WERI-Rb-1 (cell line): ENCODE measurements around the gene CNTRL.
"Not testable (repeated sequence)": the region's sequence is repeated elsewhere in the genome, so short reads cannot be mapped to it uniquely, and the experiment has no call there.

Experiments used
- DNase-seq: peaks from one replicate; pipeline ENCODE4 v3.0.0-alpha.2; 2020
- H3K27ac ChIP-seq: fragments of 250-450 bp; sonication (Bioruptor Pico); 2 replicates; pipeline ENCODE4 v1.5.1; 2020; ENCODE audit warnings: mild to moderate bottlenecking, moderate library complexity
- H3K27me3 ChIP-seq: fragments of 250-450 bp; sonication (Bioruptor Pico); 2 replicates; pipeline ENCODE4 v1.5.1; 2021; ENCODE audit warnings: mild to moderate bottlenecking, low read depth, moderate library complexity; ENCODE audit not compliant: insufficient read depth, severe bottlenecking
- H3K36me3 ChIP-seq: fragments of 250-450 bp; sonication (Bioruptor Pico); 2 replicates; pipeline ENCODE4 v1.5.1; 2020; ENCODE audit warnings: mild to moderate bottlenecking, moderate library complexity
- H3K4me3 ChIP-seq: 2 replicates; pipeline ENCODE4 v1.5.1; 2011; ENCODE audit warnings: low read depth, mild to moderate bottlenecking, control low read depth, low read length
- H3K9me3 ChIP-seq: fragments of 250-450 bp; sonication (Bioruptor Pico); 2 replicates; pipeline ENCODE4 v1.5.1; 2021; ENCODE audit warnings: mild to moderate bottlenecking, moderate library complexity; ENCODE audit not compliant: severe bottlenecking
- CTCF ChIP-seq: IDR thresholded peaks from 2 replicates; pipeline ENCODE4 v1.5.1; 2011; ENCODE audit warnings: low read depth, mild to moderate bottlenecking, control low read depth, inconsistent platforms, low read length

Gene CNTRL

GRCh38 chr9:121121582-121122087 lies 46.9 kb downstream of the CNTRL start:
- H3K9me3 ChIP-seq: no peaks in the 10 kb centered on the region
- H3K27ac ChIP-seq: no peak overlapping the region
- peaks cover 4% of the 10 kb centered on the region for H3K36me3 ChIP-seq
- DNase-seq: peak; percentile 17
- TF ChIP-seq CTCF: no peak
- no peak overlapping the region for H3K4me3 ChIP-seq
- no peaks in the 10 kb centered on the region for H3K27me3 ChIP-seq

GRCh38 chr9:121122246-121123032 lies 47.7 kb downstream of the CNTRL start:
- Histone ChIP-seq H3K36me3 (peaks cover 10% of the 10 kb centered on the region), H3K27ac (no peak overlapping the region), H3K4me3 (no peak overlapping the region), H3K9me3 (no peaks in the 10 kb centered on the region), H3K27me3 (no peaks in the 10 kb centered on the region)
- TF ChIP-seq CTCF: no peak
- no peak for DNase-seq

GRCh38 chr9:121123816-121124535 lies 49.2 kb downstream of the CNTRL start:
- DNase-seq: no peak
- H3K4me3 ChIP-seq: no peak overlapping the region
- H3K9me3 ChIP-seq: no peaks in the 10 kb centered on the region
- peaks cover 8% of the 10 kb centered on the region for H3K36me3 ChIP-seq
- no peaks in the 10 kb centered on the region for H3K27me3 ChIP-seq
- no peak overlapping the region for H3K27ac ChIP-seq
- no peak for TF ChIP-seq CTCF

- TF ChIP-seq CTCF: no peak
- Histone ChIP-seq H3K9me3 (no peaks in the 10 kb centered on the region), H3K27ac (no peak overlapping the region), H3K27me3 (no peaks in the 10 kb centered on the region), H3K36me3 (peaks cover 8% of the 10 kb centered on the region), H3K4me3 (no peak overlapping the region)
- DNase-seq: no peak
These were observed 50.8 kb downstream of the CNTRL start for GRCh38 chr9:121125590-121125989.

- not testable (repeated sequence) for DNase-seq, H3K36me3 ChIP-seq, H3K27ac ChIP-seq, H3K4me3 ChIP-seq, H3K9me3 ChIP-seq, H3K27me3 ChIP-seq
These were observed 54.6 kb downstream of the CNTRL start for GRCh38 chr9:121129384-121129783.

- peaks cover 3% of the 10 kb centered on the region for H3K36me3 ChIP-seq
- DNase-seq: peak; percentile 25
- TF ChIP-seq CTCF: no peak
- no peaks in the 10 kb centered on the region for H3K9me3 ChIP-seq
- H3K27ac ChIP-seq: no peak overlapping the region
- H3K27me3 ChIP-seq: no peaks in the 10 kb centered on the region
- no peak overlapping the region for H3K4me3 ChIP-seq
These were observed 58.5 kb downstream of the CNTRL start for GRCh38 chr9:121133104-121133816.
